HFF-Myc (cell line): ENCODE results near the gene SPECC1.
"Not testable (repeated sequence)": the region's sequence is repeated elsewhere in the genome, so short reads cannot be mapped to it uniquely, and the experiment has no call there.

Experiments used
- DNase-seq: peaks from one replicate; pipeline ENCODE4 v3.0.0-alpha.2; 2011; ENCODE audit warnings: low read depth; ENCODE audit errors: extremely low read depth
- H3K4me3 ChIP-seq: replicated peaks from 2 replicates; pipeline ENCODE4 v1.5.1; 2011; ENCODE audit warnings: low read depth, mild to moderate bottlenecking, control low read depth, low read length
- CTCF ChIP-seq: IDR thresholded peaks from 2 replicates; pipeline ENCODE4 v1.5.1; 2012; ENCODE audit warnings: mild to moderate bottlenecking, low read depth, low read length, control low read depth; ENCODE audit errors: missing control alignments

SPECC1 gene

DNA sequence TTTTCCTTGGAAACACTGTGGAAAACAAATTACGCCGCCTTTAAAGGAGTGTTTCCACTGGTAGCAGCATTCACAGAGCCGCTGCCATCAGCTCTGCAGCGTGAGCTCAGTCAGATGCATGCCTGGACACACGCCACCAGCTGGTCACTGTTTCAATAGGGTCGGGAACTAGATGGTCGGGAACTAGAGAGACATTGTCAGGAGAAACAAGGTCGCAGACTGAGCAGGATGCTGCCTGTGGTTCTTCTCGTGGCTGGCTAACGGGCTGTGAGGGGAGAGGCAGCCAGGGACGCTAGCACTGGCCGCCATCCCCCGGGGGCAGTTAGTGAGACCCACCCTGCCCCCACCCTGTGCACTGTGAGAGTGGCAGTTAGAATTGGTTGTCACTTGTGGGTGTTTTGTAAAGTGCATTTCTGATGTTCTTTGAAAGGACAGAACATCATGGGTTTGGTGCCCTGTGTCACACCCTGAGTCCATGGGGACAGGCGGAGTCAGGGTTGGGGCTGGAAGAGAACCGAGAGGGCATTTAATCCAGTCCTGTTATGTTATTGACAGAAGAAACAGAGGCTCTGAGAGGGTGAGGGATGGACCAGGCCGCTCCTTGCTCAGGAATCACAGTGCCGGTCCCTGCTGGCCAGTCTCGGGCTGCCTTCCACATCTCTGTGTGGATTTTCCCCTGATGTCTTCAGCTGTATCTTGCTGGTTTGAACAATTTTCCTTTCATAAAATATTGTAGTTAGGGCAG lies 86.3 kb downstream of the SPECC1 start:
- H3K4me3 ChIP-seq = no peak overlapping the region
- peak; percentile 14 for DNase-seq
- TF ChIP-seq CTCF = peak; percentile 33

GRCh38 chr17:20096430-20096829 lies 87.3 kb downstream of the SPECC1 start:
- no peak overlapping the region for H3K4me3 ChIP-seq
- TF ChIP-seq CTCF = no peak
- no peak for DNase-seq

DNA sequence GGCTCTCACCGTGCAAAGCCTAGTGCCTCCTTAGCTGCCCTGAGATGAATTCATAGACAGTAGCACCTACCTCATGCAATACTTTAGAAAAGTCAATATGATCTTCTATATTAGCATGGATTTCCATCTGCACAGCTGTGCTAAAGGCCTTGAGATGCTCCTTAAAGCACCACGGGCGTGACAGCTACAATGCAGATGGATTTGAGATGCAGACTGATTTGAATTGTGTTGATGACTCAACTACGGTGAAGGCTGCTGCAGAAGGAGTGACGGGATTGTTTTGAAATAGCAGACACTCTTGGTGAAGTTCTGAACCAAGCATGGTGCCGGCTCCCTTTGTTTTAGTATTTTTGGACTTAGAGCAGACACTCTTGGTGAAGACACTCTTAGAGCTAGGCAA lies 88.2 kb downstream of the SPECC1 start:
- TF ChIP-seq CTCF = no peak
- DNase-seq = no peak
- no peak overlapping the region for H3K4me3 ChIP-seq

DNA sequence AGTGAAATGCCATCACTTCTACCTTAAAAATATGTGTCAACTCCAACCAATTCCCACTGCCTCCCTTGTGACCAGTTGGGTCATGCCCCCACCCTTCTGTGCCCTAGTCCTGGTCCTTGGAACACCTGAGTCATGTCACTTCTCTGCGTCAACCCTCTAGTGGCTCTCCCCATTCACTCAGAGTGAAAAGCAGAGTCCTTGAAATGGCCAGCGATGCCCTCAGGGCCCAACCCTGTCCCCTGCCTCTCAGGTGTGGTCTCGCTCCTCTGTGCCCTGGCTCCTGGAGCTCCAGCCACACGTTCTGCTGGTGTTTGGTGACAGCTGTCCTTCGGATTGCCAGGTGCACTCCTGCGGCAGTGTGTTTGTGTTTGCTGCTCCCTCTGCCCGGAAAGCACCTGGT lies 89.2 kb downstream of the SPECC1 start:
- no peak for DNase-seq
- no peak overlapping the region for H3K4me3 ChIP-seq
- TF ChIP-seq CTCF = no peak

- not testable (repeated sequence) for H3K4me3 ChIP-seq
Measured at GRCh38 chr17:20100806-20101205, 91.6 kb downstream of the SPECC1 start.

GRCh38 chr17:20103454-20104446 lies 94.6 kb downstream of the SPECC1 start:
- no peak for TF ChIP-seq CTCF
- no peak for DNase-seq
- no peak overlapping the region for H3K4me3 ChIP-seq

More at GRCh38 chr17:20100806-20101205, 91.6 kb downstream of the SPECC1 start:
- not testable (repeated sequence) for DNase-seq
